HepG2 (cell line): ENCODE measurements around the gene PARD3. TPM values are rescaled to one million over a fixed set of nuclear protein-coding genes. Genes with fewer than 3 reads are reported as not detected.

ENCODE experiments used
- EP300 ChIP-seq, 3 experiments: sonication (generic) in 1 of 3; formaldehyde crosslinking in 1 of 3; IDR thresholded peaks; 2 replicates each; pipeline versions ENCODE4 v1.5.1 to v1.6.1; 2011 to 2020; ENCODE audit warnings: low read depth in 2 of 3, low read length in 2 of 3, borderline replicate concordance in 1 of 3, improper control_type of control experiment in 1 of 3, mild to moderate bottlenecking in 1 of 3, missing genetic modification reagents in 1 of 3, moderate library complexity in 1 of 3
- FOSL1 ChIP-seq: sonication (generic); formaldehyde crosslinking; IDR thresholded peaks from 2 replicates; pipeline ENCODE4 v1.9.0; 2021; ENCODE audit warnings: missing genetic modification reagents, borderline replicate concordance
- FOXA1 ChIP-seq, 2 experiments: fragments of 450-650 bp in 1 of 2; sonication (generic) in 1 of 2; formaldehyde crosslinking in 1 of 2; IDR thresholded peaks; 2 replicates each; pipeline versions ENCODE4 v1.4.0 to v1.6.1; 2016 to 2020; ENCODE audit warnings: missing genetic modification reagents in 1 of 2
- FOXO1 ChIP-seq: sonication (generic); formaldehyde crosslinking; IDR thresholded peaks from 2 replicates; pipeline ENCODE4 v1.4.0; 2020; ENCODE audit warnings: missing genetic modification reagents
- GPBP1L1 ChIP-seq: sonication (generic); formaldehyde crosslinking; IDR thresholded peaks from 2 replicates; pipeline ENCODE4 v1.5.0; 2020; ENCODE audit warnings: mild to moderate bottlenecking, missing genetic modification reagents
- ISL2 ChIP-seq: sonication (generic); formaldehyde crosslinking; IDR thresholded peaks from 2 replicates; pipeline ENCODE4 v1.5.0; 2020; ENCODE audit warnings: missing genetic modification reagents
- NCOA2 ChIP-seq: sonication (generic); formaldehyde crosslinking; IDR thresholded peaks from 2 replicates; pipeline ENCODE4 v1.8.0; 2022; ENCODE audit warnings: inconsistent platforms
- PHB2 ChIP-seq: fragments of 450-650 bp; IDR thresholded peaks from 2 replicates; pipeline ENCODE4 v1.6.1; 2018; ENCODE audit not compliant: partially characterized antibody
- PRDM10 ChIP-seq: sonication (generic); formaldehyde crosslinking; IDR thresholded peaks from 2 replicates; pipeline ENCODE4 v1.4.0; 2020; ENCODE audit warnings: low read depth, missing genetic modification reagents
- RNF2 ChIP-seq: fragments of 450-650 bp; conservative IDR thresholded peaks from 2 replicates; pipeline ENCODE4 v1.6.1; 2016; ENCODE audit warnings: low read depth
- SALL1 ChIP-seq: sonication (generic); formaldehyde crosslinking; IDR thresholded peaks from 2 replicates; pipeline ENCODE4 v1.8.0; 2022; ENCODE audit warnings: mild to moderate bottlenecking, missing genetic modification reagents
- THAP8 ChIP-seq: sonication (generic); formaldehyde crosslinking; IDR thresholded peaks from 2 replicates; pipeline ENCODE4 v1.5.1; 2020; ENCODE audit warnings: missing genetic modification reagents, mild to moderate bottlenecking, borderline replicate concordance
- ZBTB7A ChIP-seq: sonication (generic); formaldehyde crosslinking; IDR thresholded peaks from 2 replicates; pipeline ENCODE4 v1.8.0; 2022; ENCODE audit warnings: mild to moderate bottlenecking, missing genetic modification reagents
- ZHX2 ChIP-seq, 2 experiments: sonication (generic) in 1 of 2; formaldehyde crosslinking in 1 of 2; IDR thresholded peaks; 2 replicates each; pipeline versions ENCODE4 v1.6.1 to v1.9.0; 2014 to 2022; ENCODE audit warnings: antibody characterized with exemption in 1 of 2, borderline replicate concordance in 1 of 2, inconsistent platforms in 1 of 2, low read depth in 1 of 2, missing genetic modification reagents in 1 of 2
- ZNF138 ChIP-seq: sonication (generic); formaldehyde crosslinking; IDR thresholded peaks from 2 replicates; pipeline ENCODE4 v1.5.0; 2020; ENCODE audit warnings: mild to moderate bottlenecking, low read depth, missing genetic modification reagents
- ZNF333 ChIP-seq: sonication (generic); formaldehyde crosslinking; IDR thresholded peaks from 2 replicates; pipeline ENCODE4 v1.4.0; 2020; ENCODE audit warnings: mild to moderate bottlenecking, missing genetic modification reagents, borderline replicate concordance
- ZNF878 ChIP-seq: sonication (generic); formaldehyde crosslinking; IDR thresholded peaks from 2 replicates; pipeline ENCODE4 v1.8.1; 2023; ENCODE audit warnings: mild to moderate bottlenecking, missing genetic modification reagents, moderate library complexity
- polyA plus RNA-seq, 8 experiments: library from polyadenylated mRNA; depleted of rRNA in 3 of 8; stranded (reverse) in 7 of 8; unstranded in 1 of 8; fragments of >200 nt; fragmentation: Illumina TruSeq in 4 of 8; extraction: Trizol in 4 of 8; gene quantifications; 2 replicates each; pipeline versions ENCODE4 v1.2.1 to v1.2.3, GENCODE V29; 2011 to 2016; ENCODE audit warnings: low read depth in 4 of 8, missing spikeins in 1 of 8, mixed read lengths in 1 of 8; ENCODE audit not compliant: insufficient read depth in 1 of 8
- total RNA-seq, 5 experiments: library from RNA; depleted of rRNA; stranded (reverse); fragments of >200 nt; fragmentation: Illumina TruSeq; extraction: Trizol; gene quantifications; 2 replicates each; pipeline ENCODE4 v1.2.3, GENCODE V29; 2016; ENCODE audit warnings: low read depth in 1 of 5

The PARD3 gene
- total and polyA plus RNA-seq, 2 of the 13 experiments (the other 11 are each of a cell fraction or from before 2014, with no cell fraction given) = 40.9 to 60.0 TPM

GRCh38 chr10:34345383-34345782 is 469.7 kb downstream of the PARD3 start (continued):
- TF ChIP-seq ZHX2 (IDR thresholded peaks at IDR 0.05; ENCODE audit: low read depth) (no peak), ZHX2 (CRISPR knock-in tag; IDR thresholded peaks at IDR 0.05; ENCODE audit: borderline replicate concordance) (no peak), PHB2 (no peak), ZNF333 (no peak), GPBP1L1 (CRISPR knock-in tag) (no peak), ZNF138 (CRISPR knock-in tag) (no peak), NCOA2 (CRISPR knock-in tag) (peak; percentile 76), EP300 (IDR thresholded peaks at IDR 0.05; ENCODE audit: low read depth in 2 of 2, low read length in 2 of 2) (peak; percentile 30 to 83; a peak in 2 of 4 replicates), EP300 (CRISPR knock-in tag; IDR thresholded peaks at IDR 0.05; ENCODE audit: borderline replicate concordance) (peak; percentile 61; the same call in 1 of the 2 replicates), ZBTB7A (CRISPR knock-in tag) (no peak), ISL2 (CRISPR knock-in tag) (peak; percentile 70; the same call in 1 of the 2 replicates), THAP8 (no peak), RNF2 (no peak), FOXA1 (IDR thresholded peaks at IDR 0.05) (peak; percentile 82), FOXA1 (CRISPR knock-in tag; IDR thresholded peaks at IDR 0.05) (peak; percentile 78), FOSL1 (CRISPR knock-in tag) (peak; percentile 50; the same call in 1 of the 2 replicates), ZNF878 (CRISPR knock-in tag) (no peak), FOXO1 (CRISPR knock-in tag) (peak; percentile 62; the same call in 1 of the 2 replicates), PRDM10 (no peak), SALL1 (CRISPR knock-in tag) (peak; percentile 75; the same call in 1 of the 2 replicates)
